Breast epithelium (tissue), 4 donors: Measurements from ENCODE around the gene STAT4. TPM values are rescaled to one million over a fixed set of nuclear protein-coding genes. Genes with fewer than 3 reads are reported as not detected.

Source experiments
- DNase-seq, 2 donors: peaks; one replicate each; pipeline ENCODE4 v3.0.0-alpha.2; 2019; ENCODE audit warnings: low spot score in 2 of 2
- H3K27ac ChIP-seq, 2 donors: fragments of 200-600 bp; sonication (generic) in 1 of 2; one replicate each; pipeline ENCODE4 v1.5.1; 2016 to 2019; ENCODE audit warnings: mild to moderate bottlenecking in 1 of 2
- H3K27me3 ChIP-seq, 2 donors: fragments of 200-600 bp; sonication (generic) in 1 of 2; one replicate each; pipeline versions ENCODE4 v1.5.1 to v1.6.0; 2017 to 2019; ENCODE audit warnings: control low read depth in 1 of 2, mild to moderate bottlenecking in 1 of 2
- H3K36me3 ChIP-seq: fragments of 200-600 bp; one replicate; pipeline ENCODE4 v1.5.1; 2019
- H3K4me1 ChIP-seq, 2 donors: fragments of 200-600 bp; sonication (generic); one replicate each; pipeline ENCODE4 v1.5.1; 2016 to 2019; ENCODE audit warnings: control low read depth in 1 of 2
- H3K4me3 ChIP-seq, 3 donors: fragments of 200-600 bp; sonication (generic); 1 replicate in 2 of 3; 2 replicates in 1 of 3; pipeline ENCODE4 v1.5.1; 2016 to 2019; ENCODE audit warnings: mild to moderate bottlenecking in 3 of 3, moderate library complexity in 2 of 3
- H3K9me3 ChIP-seq, 2 donors: fragments of 200-600 bp; sonication (generic) in 1 of 2; one replicate each; pipeline ENCODE4 v1.5.1; 2016 to 2019; ENCODE audit warnings: control low read depth in 1 of 2
- CTCF ChIP-seq, 3 donors: fragments of 450-650 bp; IDR thresholded peaks; one replicate each; pipeline ENCODE4 v1.5.1; 2016 to 2017; ENCODE audit warnings: antibody characterized with exemption in 3 of 3, mild to moderate bottlenecking in 3 of 3, moderate library complexity in 3 of 3
- POLR2A ChIP-seq: fragments of 450-650 bp; IDR thresholded peaks from one replicate; pipeline ENCODE4 v1.6.1; 2016; ENCODE audit warnings: antibody characterized with exemption, mild to moderate bottlenecking, moderate library complexity
- POLR2AphosphoS5 ChIP-seq, 3 donors: sonication (generic); formaldehyde crosslinking; IDR thresholded peaks; one replicate each; pipeline ENCODE4 v1.6.1; 2017; ENCODE audit warnings: antibody characterized with exemption in 3 of 3
- intact Hi-C: fragments of 100-400 bp; cut with DNase I; formaldehyde crosslinking; loops from one replicate; pipeline ENCODE4 v1.15.1; 2023; ENCODE audit warnings: low total_unique reads
- total RNA-seq, 3 donors: library from RNA; depleted of rRNA; stranded (reverse); fragments of >200 nt; gene quantifications; one replicate each; pipeline ENCODE4 v1.1.0, GENCODE V29; 2016

Gene STAT4
- total RNA-seq, 3 donors from 2014 or later: 1.6 to 5.9 (median 3.6) TPM

GRCh38 chr2:191061381-191061980 lies 89.3 kb downstream of the STAT4 start:
- DNase-seq: no peak
- Histone ChIP-seq H3K27ac (no peak overlapping the region), H3K27me3 (no peaks in the 10 kb centered on the region), H3K4me1 (no peaks in the 10 kb centered on the region), H3K4me3 (no peak overlapping the region), H3K9me3 (no peaks in the 10 kb centered on the region), H3K36me3 (no peaks in the 10 kb centered on the region)
- intact Hi-C loops: no loop called here
- TF ChIP-seq POLR2A: no peak
- no peak for TF ChIP-seq CTCF (IDR thresholded peaks at IDR 0.05)
- no peak for TF ChIP-seq POLR2AphosphoS5 (IDR thresholded peaks at IDR 0.05)

GRCh38 chr2:191059308-191059707 lies 91.5 kb downstream of the STAT4 start:
- no peaks in the 10 kb centered on the region for H3K4me1 ChIP-seq
- no peaks in the 10 kb centered on the region for H3K9me3 ChIP-seq
- no peak overlapping the region for H3K27ac ChIP-seq
- no peak overlapping the region for H3K4me3 ChIP-seq
- peaks cover 4% of the 10 kb centered on the region for H3K36me3 ChIP-seq
- TF ChIP-seq POLR2A: no peak
- TF ChIP-seq POLR2AphosphoS5 (IDR thresholded peaks at IDR 0.05): no peak
- no peak for TF ChIP-seq CTCF (IDR thresholded peaks at IDR 0.05)
- no peak for DNase-seq
- H3K27me3 ChIP-seq: no peaks in the 10 kb centered on the region
- intact Hi-C loops: no loop called here

- Histone ChIP-seq H3K4me1 (no peaks in the 10 kb centered on the region), H3K27me3 (no peaks in the 10 kb centered on the region), H3K36me3 (peaks cover 4% of the 10 kb centered on the region), H3K9me3 (no peaks in the 10 kb centered on the region), H3K27ac (no peak overlapping the region), H3K4me3 (no peak overlapping the region)
- TF ChIP-seq POLR2AphosphoS5 (IDR thresholded peaks at IDR 0.05): no peak
- TF ChIP-seq CTCF (IDR thresholded peaks at IDR 0.05): no peak
- no peak for TF ChIP-seq POLR2A
- no peak for DNase-seq
- intact Hi-C loops: no loop called here
Measured at GRCh38 chr2:191056228-191056627, 94.6 kb downstream of the STAT4 start.

GRCh38 chr2:191053256-191053655 lies 97.5 kb downstream of the STAT4 start:
- intact Hi-C loops: loop anchor here (5.0 kb wide), 1 partner anchor 99 kb away; the partner anchor contains the start of gene STAT4
- no peak for DNase-seq
- Histone ChIP-seq H3K27me3 (no peaks in the 10 kb centered on the region), H3K27ac (no peak overlapping the region), H3K9me3 (no peaks in the 10 kb centered on the region), H3K4me1 (no peaks in the 10 kb centered on the region), H3K4me3 (no peak overlapping the region), H3K36me3 (peaks cover 4% of the 10 kb centered on the region)
- TF ChIP-seq POLR2AphosphoS5 (IDR thresholded peaks at IDR 0.05) (no peak), POLR2A (no peak), CTCF (IDR thresholded peaks at IDR 0.05) (no peak)

GRCh38 chr2:191051825-191052778 lies 98.7 kb downstream of the STAT4 start:
- Histone ChIP-seq H3K36me3 (peaks cover 4% of the 10 kb centered on the region), H3K9me3 (no peaks in the 10 kb centered on the region), H3K4me3 (no peak overlapping the region), H3K4me1 (no peaks in the 10 kb centered on the region), H3K27ac (no peak overlapping the region), H3K27me3 (no peaks in the 10 kb centered on the region)
- DNase-seq: no peak
- intact Hi-C loops: loop anchor here (5.0 kb wide), 1 partner anchor 100 kb away; the partner anchor contains the start of gene STAT4
- no peak for TF ChIP-seq POLR2A
- no peak for TF ChIP-seq POLR2AphosphoS5 (IDR thresholded peaks at IDR 0.05)
- peak; percentile 50 to 76 (median 67) for TF ChIP-seq CTCF (IDR thresholded peaks at IDR 0.05)
